Muscle layer of duodenum (tissue), 2 donors: Measurements from ENCODE around the gene PCDHA1.

ENCODE experiments used
- H3K27ac ChIP-seq: one replicate; pipeline ENCODE4 v1.7.0; 2013; ENCODE audit warnings: mild to moderate bottlenecking, low read length
- H3K27me3 ChIP-seq: one replicate; pipeline ENCODE4 v1.7.0; 2013; ENCODE audit warnings: low read depth, mild to moderate bottlenecking, control low read depth, low read length
- H3K36me3 ChIP-seq, 2 donors: one replicate each; pipeline ENCODE4 v1.7.0; 2013; ENCODE audit warnings: low read length in 2 of 2, control low read depth in 1 of 2, mild to moderate bottlenecking in 1 of 2; ENCODE audit not compliant: insufficient read depth in 2 of 2, control insufficient read depth in 1 of 2
- H3K4me1 ChIP-seq, 2 donors: one replicate each; pipeline ENCODE4 v1.7.0; 2013; ENCODE audit warnings: low read length in 2 of 2, mild to moderate bottlenecking in 2 of 2, control low read depth in 1 of 2, moderate library complexity in 1 of 2; ENCODE audit not compliant: insufficient read depth in 2 of 2, control insufficient read depth in 1 of 2
- H3K4me3 ChIP-seq, 2 donors: one replicate each; pipeline ENCODE4 v1.7.0; 2013; ENCODE audit warnings: low read length in 2 of 2, low read depth in 1 of 2, mild to moderate bottlenecking in 1 of 2
- H3K9me3 ChIP-seq, 2 donors: one replicate each; pipeline ENCODE4 v1.7.0; 2013; ENCODE audit warnings: low read length in 2 of 2, control low read depth in 1 of 2, mild to moderate bottlenecking in 1 of 2; ENCODE audit not compliant: control insufficient read depth in 1 of 2
- donor health status: healthy.

PCDHA1 gene

GRCh38 chr5:140986117-140986521, 200.2 kb downstream of the PCDHA1 start:
- H3K4me3 ChIP-seq: no peak overlapping the region
- H3K27me3 ChIP-seq: no peaks in the 10 kb centered on the region
- H3K36me3 ChIP-seq: no peaks in the 10 kb centered on the region
- no peaks in the 10 kb centered on the region for H3K9me3 ChIP-seq
- no peaks in the 10 kb centered on the region for H3K4me1 ChIP-seq
- no peak overlapping the region for H3K27ac ChIP-seq

GRCh38 chr5:140988100-140988499, 202.2 kb downstream of the PCDHA1 start:
- no peaks in the 10 kb centered on the region for H3K27me3 ChIP-seq
- H3K9me3 ChIP-seq: no peaks in the 10 kb centered on the region
- no peaks in the 10 kb centered on the region for H3K4me1 ChIP-seq

GRCh38 chr5:140988608-140989007, 202.7 kb downstream of the PCDHA1 start:
- no peaks in the 10 kb centered on the region for H3K4me1 ChIP-seq
- H3K9me3 ChIP-seq: no peaks in the 10 kb centered on the region
- H3K27ac ChIP-seq: no peak overlapping the region
- no peaks in the 10 kb centered on the region for H3K27me3 ChIP-seq
- H3K4me3 ChIP-seq: no peak overlapping the region
- H3K36me3 ChIP-seq: no peaks in the 10 kb centered on the region

More at GRCh38 chr5:140988100-140988499, 202.2 kb downstream of the PCDHA1 start:
- Histone ChIP-seq H3K4me3 (no peak overlapping the region), H3K36me3 (no peaks in the 10 kb centered on the region), H3K27ac (no peak overlapping the region)

- Histone ChIP-seq H3K27me3 (no peaks in the 10 kb centered on the region), H3K27ac (no peak overlapping the region)
Observed at GRCh38 chr5:140989254-140990020, 203.5 kb downstream of the PCDHA1 start.

GRCh38 chr5:140992828-140993227, 206.9 kb downstream of the PCDHA1 start:
- no peaks in the 10 kb centered on the region for H3K9me3 ChIP-seq
- H3K27me3 ChIP-seq: no peaks in the 10 kb centered on the region
- H3K4me3 ChIP-seq: no peak overlapping the region
- no peaks in the 10 kb centered on the region for H3K36me3 ChIP-seq
- H3K27ac ChIP-seq: no peak overlapping the region
- no peaks in the 10 kb centered on the region for H3K4me1 ChIP-seq

More at GRCh38 chr5:140989254-140990020, 203.5 kb downstream of the PCDHA1 start:
- H3K36me3 ChIP-seq: no peaks in the 10 kb centered on the region
- no peaks in the 10 kb centered on the region for H3K4me1 ChIP-seq
- H3K4me3 ChIP-seq: no peak overlapping the region
- H3K9me3 ChIP-seq: no peaks in the 10 kb centered on the region

GRCh38 chr5:140996060-140996459, 210.1 kb downstream of the PCDHA1 start:
- Histone ChIP-seq H3K27me3 (peaks cover under 1% of the 10 kb centered on the region), H3K9me3 (no peaks in the 10 kb centered on the region)

GRCh38 chr5:140998921-140999410, 213.0 kb downstream of the PCDHA1 start:
- Histone ChIP-seq H3K27me3 (peaks cover 5% of the 10 kb centered on the region), H3K4me1 (peaks cover 0 to 8% of the 10 kb centered on the region in 2 donors), H3K4me3 (no peak overlapping the region), H3K27ac (no peak overlapping the region), H3K9me3 (no peaks in the 10 kb centered on the region), H3K36me3 (no peaks in the 10 kb centered on the region)

More at GRCh38 chr5:140996060-140996459, 210.1 kb downstream of the PCDHA1 start:
- no peak overlapping the region for H3K27ac ChIP-seq
- H3K4me3 ChIP-seq: no peak overlapping the region
- H3K4me1 ChIP-seq: no peaks in the 10 kb centered on the region
- no peaks in the 10 kb centered on the region for H3K36me3 ChIP-seq

GRCh38 chr5:141001446-141001843, 215.5 kb downstream of the PCDHA1 start:
- H3K4me3 ChIP-seq: peak overlapping the region; percentile 35 to 54
- peaks cover 5% of the 10 kb centered on the region for H3K27me3 ChIP-seq
- no peaks in the 10 kb centered on the region for H3K36me3 ChIP-seq
- H3K9me3 ChIP-seq: no peaks in the 10 kb centered on the region
- H3K27ac ChIP-seq: no peak overlapping the region
- peaks cover 0 to 8% of the 10 kb centered on the region in 2 donors for H3K4me1 ChIP-seq

GRCh38 chr5:141001844-141002604, 216.1 kb downstream of the PCDHA1 start:
- peaks cover 5% of the 10 kb centered on the region for H3K27me3 ChIP-seq
- H3K36me3 ChIP-seq: no peaks in the 10 kb centered on the region
- peaks cover 0 to 8% of the 10 kb centered on the region in 2 donors for H3K4me1 ChIP-seq
- H3K9me3 ChIP-seq: no peaks in the 10 kb centered on the region
- no peak overlapping the region for H3K27ac ChIP-seq
- peak overlapping the region; percentile 35 to 54 for H3K4me3 ChIP-seq

GRCh38 chr5:141002605-141002965, 216.6 kb downstream of the PCDHA1 start:
- Histone ChIP-seq H3K4me3 (no peak overlapping the region), H3K27me3 (peaks cover 5% of the 10 kb centered on the region), H3K4me1 (peaks cover 0 to 8% of the 10 kb centered on the region in 2 donors), H3K9me3 (no peaks in the 10 kb centered on the region), H3K27ac (no peak overlapping the region), H3K36me3 (no peaks in the 10 kb centered on the region)

- peaks cover 5% of the 10 kb centered on the region for H3K27me3 ChIP-seq
- H3K4me3 ChIP-seq: no peak overlapping the region
- peaks cover 0 to 8% of the 10 kb centered on the region in 2 donors for H3K4me1 ChIP-seq
- no peaks in the 10 kb centered on the region for H3K36me3 ChIP-seq
- H3K9me3 ChIP-seq: no peaks in the 10 kb centered on the region
- no peak overlapping the region for H3K27ac ChIP-seq
Observed at GRCh38 chr5:141003031-141003430, 217.1 kb downstream of the PCDHA1 start.
